IPS-18a (cell line): ENCODE results near the gene ZNF135.
A peak's percentile ranks its signal among the peaks of the same experiment; 100 is the strongest.

Experiments
- H3K27ac ChIP-seq: one replicate; pipeline ENCODE4 v1.5.1; 2013; ENCODE audit warnings: low read length
- H3K27me3 ChIP-seq: one replicate; pipeline ENCODE4 v1.6.1; 2013; ENCODE audit warnings: mild to moderate bottlenecking, low read length; ENCODE audit not compliant: control insufficient read depth, insufficient read depth
- H3K36me3 ChIP-seq: one replicate; pipeline ENCODE4 v1.6.1; 2013; ENCODE audit warnings: low read depth, low read length; ENCODE audit not compliant: control insufficient read depth
- H3K4me1 ChIP-seq: one replicate; pipeline ENCODE4 v1.6.1; 2013; ENCODE audit warnings: low read depth, low read length; ENCODE audit not compliant: control insufficient read depth
- H3K4me3 ChIP-seq: one replicate; pipeline ENCODE4 v1.5.1; 2013; ENCODE audit warnings: low read length
- H3K9ac ChIP-seq: one replicate; pipeline ENCODE4 v1.6.1; 2013; ENCODE audit warnings: mild to moderate bottlenecking, low read length, moderate library complexity
- H3K9me3 ChIP-seq: one replicate; pipeline ENCODE4 v1.6.1; 2013; ENCODE audit warnings: low read depth, low read length; ENCODE audit not compliant: control insufficient read depth

The ZNF135 gene

GRCh38 chr19:58097781-58098681, 38.9 kb downstream of the ZNF135 start, which contains the start of gene ZSCAN18:
Gene ZSCAN18 (minus strand): TSS chr19:58098231. CDS start chr19:58090267, 7,964 bp downstream.
- H3K27ac ChIP-seq, result peak within 1 kb of the TSS; percentile 100
- peak within 1 kb of the TSS; percentile 99 for H3K9ac ChIP-seq
- peak within 1 kb of the TSS; percentile 90 for H3K4me3 ChIP-seq
- peaks cover 11% of the 10 kb centered on the region for H3K4me1 ChIP-seq
- peaks cover 5% of the 10 kb centered on the region for H3K9me3 ChIP-seq
- no peaks in the 10 kb centered on the region for H3K27me3 ChIP-seq
- H3K36me3 ChIP-seq, result no peaks in the 10 kb centered on the region

- H3K4me1 ChIP-seq, result peaks cover 11% of the 10 kb centered on the region
- peaks cover 5% of the 10 kb centered on the region for H3K9me3 ChIP-seq
- H3K4me3 ChIP-seq, result peak overlapping the region; percentile 90
These were observed 39.6 kb downstream of the ZNF135 start for GRCh38 chr19:58098682-58098998.

GRCh38 chr19:58107778-58108545, 48.9 kb downstream of the ZNF135 start:
- Histone ChIP-seq H3K4me1 (no peaks in the 10 kb centered on the region), H3K4me3 (no peak overlapping the region), H3K27me3 (no peaks in the 10 kb centered on the region), H3K9me3 (peaks cover 37% of the 10 kb centered on the region), H3K36me3 (no peaks in the 10 kb centered on the region), H3K27ac (no peak overlapping the region), H3K9ac (no peak overlapping the region)

More at GRCh38 chr19:58098682-58098998, 39.6 kb downstream of the ZNF135 start:
- no peaks in the 10 kb centered on the region for H3K36me3 ChIP-seq
- peak overlapping the region; percentile 99 for H3K9ac ChIP-seq
- H3K27me3 ChIP-seq, result no peaks in the 10 kb centered on the region
- H3K27ac ChIP-seq, result peak overlapping the region; percentile 100

- no peak overlapping the region for H3K27ac ChIP-seq
- H3K27me3 ChIP-seq, result no peaks in the 10 kb centered on the region
- no peak overlapping the region for H3K4me3 ChIP-seq
- no peaks in the 10 kb centered on the region for H3K4me1 ChIP-seq
- H3K9me3 ChIP-seq, result peaks cover 37% of the 10 kb centered on the region
- H3K36me3 ChIP-seq, result no peaks in the 10 kb centered on the region
- no peak overlapping the region for H3K9ac ChIP-seq
These were observed 49.4 kb downstream of the ZNF135 start for GRCh38 chr19:58108546-58108817.

GRCh38 chr19:58117841-58118575, 58.9 kb downstream of the ZNF135 start:
- Histone ChIP-seq H3K27ac (no peak overlapping the region), H3K9ac (no peak overlapping the region), H3K4me3 (no peak overlapping the region), H3K4me1 (no peaks in the 10 kb centered on the region), H3K27me3 (no peaks in the 10 kb centered on the region), H3K36me3 (no peaks in the 10 kb centered on the region), H3K9me3 (peaks cover 39% of the 10 kb centered on the region)

- H3K4me1 ChIP-seq, result no peaks in the 10 kb centered on the region
- no peak overlapping the region for H3K4me3 ChIP-seq
- peaks cover 49% of the 10 kb centered on the region for H3K9me3 ChIP-seq
- no peaks in the 10 kb centered on the region for H3K27me3 ChIP-seq
- H3K36me3 ChIP-seq, result no peaks in the 10 kb centered on the region
- no peak overlapping the region for H3K27ac ChIP-seq
- H3K9ac ChIP-seq, result no peak overlapping the region
These were observed 60.1 kb downstream of the ZNF135 start for GRCh38 chr19:58118979-58119733.
